Hepatocyte (in vitro differentiated cells): Measurements from ENCODE around the gene MS4A13.

ENCODE experiments used
- EZH2 ChIP-seq: fragments of 200-600 bp; sonication (generic); IDR thresholded peaks from 2 replicates; pipeline ENCODE4 v1.6.1; 2016; ENCODE audit warnings: antibody characterized with exemption, mild to moderate bottlenecking, borderline replicate concordance
- EZH2phosphoT487 ChIP-seq: fragments of 200-600 bp; sonication (generic); IDR thresholded peaks from one replicate; pipeline ENCODE4 v1.6.1; 2018; ENCODE audit warnings: antibody characterized with exemption, mild to moderate bottlenecking, low read depth, moderate library complexity; ENCODE audit not compliant: unreplicated experiment, severe bottlenecking
- TF ChIP-seq, protein P1 (sequence below): fragments of 200-600 bp; sonication (generic); IDR thresholded peaks from 2 replicates; pipeline ENCODE4 v1.5.1; 2016; ENCODE audit warnings: antibody characterized with exemption, mild to moderate bottlenecking; ENCODE audit not compliant: poor library complexity

GRCh38 chr11:60513496-60514460 is 1.4 kb upstream of the MS4A13 start:
- TF ChIP-seq, protein P1, sequence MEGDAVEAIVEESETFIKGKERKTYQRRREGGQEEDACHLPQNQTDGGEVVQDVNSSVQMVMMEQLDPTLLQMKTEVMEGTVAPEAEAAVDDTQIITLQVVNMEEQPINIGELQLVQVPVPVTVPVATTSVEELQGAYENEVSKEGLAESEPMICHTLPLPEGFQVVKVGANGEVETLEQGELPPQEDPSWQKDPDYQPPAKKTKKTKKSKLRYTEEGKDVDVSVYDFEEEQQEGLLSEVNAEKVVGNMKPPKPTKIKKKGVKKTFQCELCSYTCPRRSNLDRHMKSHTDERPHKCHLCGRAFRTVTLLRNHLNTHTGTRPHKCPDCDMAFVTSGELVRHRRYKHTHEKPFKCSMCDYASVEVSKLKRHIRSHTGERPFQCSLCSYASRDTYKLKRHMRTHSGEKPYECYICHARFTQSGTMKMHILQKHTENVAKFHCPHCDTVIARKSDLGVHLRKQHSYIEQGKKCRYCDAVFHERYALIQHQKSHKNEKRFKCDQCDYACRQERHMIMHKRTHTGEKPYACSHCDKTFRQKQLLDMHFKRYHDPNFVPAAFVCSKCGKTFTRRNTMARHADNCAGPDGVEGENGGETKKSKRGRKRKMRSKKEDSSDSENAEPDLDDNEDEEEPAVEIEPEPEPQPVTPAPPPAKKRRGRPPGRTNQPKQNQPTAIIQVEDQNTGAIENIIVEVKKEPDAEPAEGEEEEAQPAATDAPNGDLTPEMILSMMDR = no peak
- TF ChIP-seq EZH2 = no peak
- TF ChIP-seq EZH2phosphoT487 = no peak
